DMS 273 (cell line): ENCODE data around the gene STAG1.
"Not testable (repeated sequence)": the region's sequence is repeated elsewhere in the genome, so short reads cannot be mapped to it uniquely, and the experiment has no call there.

Source experiments
- DNase-seq: peaks from one replicate; lab custom pipeline; 2025; ENCODE audit not compliant: unreplicated experiment; lab: John Stamatoyannopoulos, UW

Gene STAG1

GRCh38 chr3:136514533-136514932 is 237.6 kb downstream of the STAG1 start:
- not testable (repeated sequence) for DNase-seq

- DNase-seq, result no peak
Measured at GRCh38 chr3:136513367-136513766, 238.8 kb downstream of the STAG1 start.

DNA sequence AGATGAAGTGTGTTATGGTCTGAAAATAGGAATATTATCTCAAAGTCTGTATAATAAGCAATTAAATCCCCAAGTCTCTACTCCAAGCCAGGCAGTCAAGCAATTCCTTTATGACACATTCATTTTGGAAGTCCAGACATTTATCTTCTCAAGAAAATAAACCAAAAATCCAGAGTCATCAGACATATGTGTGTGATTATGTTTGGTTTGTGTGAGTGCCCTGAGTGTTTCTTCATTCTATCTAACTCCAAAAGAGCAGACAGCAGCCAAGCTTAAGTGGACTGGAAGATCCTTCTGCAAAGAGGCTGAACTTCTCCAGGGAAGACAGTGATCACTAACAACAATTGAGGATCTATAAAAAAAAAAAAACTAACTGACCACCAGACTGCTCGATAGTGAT is 239.8 kb downstream of the STAG1 start:
- no peak for DNase-seq

- DNase-seq, result no peak
Measured at GRCh38 chr3:136505676-136506075, 246.5 kb downstream of the STAG1 start.

GRCh38 chr3:136503056-136503455 is 249.1 kb downstream of the STAG1 start:
- DNase-seq, result no peak

- DNase-seq, result no peak
Measured at GRCh38 chr3:136498919-136499447, 253.2 kb downstream of the STAG1 start.

GRCh38 chr3:136495213-136495612 is 257.0 kb downstream of the STAG1 start:
- no peak for DNase-seq

DNA sequence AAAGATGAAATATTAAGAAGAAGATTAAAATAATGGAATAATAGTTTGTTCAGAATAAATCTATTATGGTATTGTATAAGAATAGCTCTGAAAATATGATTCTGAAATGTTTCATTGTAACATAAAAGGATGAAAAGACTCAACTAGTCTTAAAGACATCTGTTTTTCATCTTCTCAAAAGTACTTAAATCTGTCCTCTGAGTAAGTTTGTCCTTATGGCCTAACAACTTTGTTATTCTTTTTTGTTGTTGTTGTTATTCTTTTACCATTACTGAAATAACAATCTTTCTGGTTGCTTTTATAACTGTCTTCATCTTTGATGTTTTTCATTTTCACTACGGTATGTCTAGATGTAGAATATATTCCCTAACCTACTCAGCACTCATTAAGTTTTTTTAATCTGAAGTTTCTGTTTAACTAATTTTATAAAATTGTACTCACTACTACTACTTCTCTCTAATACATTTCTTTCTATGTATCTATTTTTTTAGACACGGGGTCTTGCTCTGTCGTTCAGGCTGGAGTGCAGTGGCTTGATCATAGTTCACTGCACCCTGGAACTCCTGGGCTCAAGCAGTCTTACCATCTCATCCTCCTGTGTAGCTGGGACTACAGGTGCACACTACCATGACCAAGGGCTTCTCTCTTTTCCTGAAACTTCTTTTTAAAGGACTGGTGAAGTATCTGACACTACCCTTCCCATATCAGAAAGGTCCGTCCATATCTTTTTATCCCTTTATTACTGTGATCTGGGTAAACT is 261.4 kb downstream of the STAG1 start:
- no peak for DNase-seq

DNA sequence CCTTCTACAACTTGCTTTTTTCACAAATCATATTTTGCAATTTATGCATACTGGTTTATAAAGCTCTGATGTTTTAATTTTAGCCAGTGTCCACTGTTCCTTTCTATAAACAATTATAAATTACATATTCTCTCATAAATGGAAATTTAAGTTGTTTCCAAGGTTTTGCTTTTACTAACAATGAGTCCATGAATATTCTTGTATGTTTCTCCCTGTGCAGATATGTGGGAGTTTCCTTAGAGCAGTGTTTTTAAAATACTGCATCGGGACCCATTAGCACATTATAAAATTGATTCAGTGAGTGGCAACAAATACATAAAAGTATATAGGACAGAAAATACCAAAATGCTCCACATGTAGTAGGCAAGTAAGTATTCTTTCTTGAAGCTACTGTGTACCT is 266.4 kb downstream of the STAG1 start:
- DNase-seq, result no peak

GRCh38 chr3:136476280-136476679 is 275.9 kb downstream of the STAG1 start:
- no peak for DNase-seq

GRCh38 chr3:136474876-136475275 is 277.3 kb downstream of the STAG1 start:
- DNase-seq, result not testable (repeated sequence)

DNA sequence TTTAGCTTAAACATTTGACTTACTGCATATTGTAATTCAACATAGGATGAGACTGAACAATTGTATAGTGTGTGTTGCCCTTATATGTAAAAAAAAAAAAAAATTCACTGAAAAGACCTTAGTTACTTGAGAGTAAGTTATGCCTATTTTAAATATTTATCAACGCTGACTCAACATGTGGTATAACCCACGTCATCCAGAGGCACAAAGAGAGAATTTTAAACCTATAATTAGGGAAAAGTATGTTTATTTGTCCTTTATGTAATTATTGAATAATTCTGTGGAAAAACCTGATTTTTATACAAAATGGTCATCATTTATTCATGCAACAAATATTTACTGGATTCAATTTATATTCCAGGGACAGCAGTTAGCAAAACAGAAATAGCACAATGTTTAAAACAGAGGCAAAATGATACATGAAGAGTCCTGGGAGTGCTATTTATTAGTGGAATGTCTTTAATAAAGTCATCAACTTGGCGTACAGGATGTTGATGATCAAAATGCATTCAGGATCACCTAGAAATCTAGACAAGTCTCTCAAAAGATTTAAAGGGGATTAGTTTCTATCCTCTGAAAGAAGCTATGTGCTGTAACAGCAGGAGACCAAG is 278.4 kb downstream of the STAG1 start:
- DNase-seq, result no peak

DNA sequence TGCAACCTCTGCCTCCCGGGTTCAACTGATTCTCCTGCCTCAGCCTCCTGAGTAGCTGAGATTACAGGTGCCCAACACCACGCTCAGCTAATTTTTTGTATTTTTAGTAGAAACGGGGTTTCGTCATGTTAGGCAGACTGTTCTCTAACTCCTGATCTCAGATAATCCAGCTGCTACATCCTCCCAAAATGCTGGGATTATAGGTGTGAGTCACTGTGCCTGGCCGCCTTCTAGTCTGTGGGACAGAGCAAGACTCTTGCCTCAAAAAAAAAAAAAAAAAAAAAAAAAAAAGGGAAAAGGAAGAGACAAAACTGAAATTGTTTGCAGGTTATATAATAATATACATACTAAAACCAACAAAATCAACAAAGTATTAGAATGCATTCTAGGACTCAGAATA is 286.9 kb downstream of the STAG1 start:
- DNase-seq, result no peak

GRCh38 chr3:136464502-136464901 is 287.7 kb downstream of the STAG1 start:
- no peak for DNase-seq

GRCh38 chr3:136463170-136463569 is 289.0 kb downstream of the STAG1 start:
- DNase-seq, result no peak

DNA sequence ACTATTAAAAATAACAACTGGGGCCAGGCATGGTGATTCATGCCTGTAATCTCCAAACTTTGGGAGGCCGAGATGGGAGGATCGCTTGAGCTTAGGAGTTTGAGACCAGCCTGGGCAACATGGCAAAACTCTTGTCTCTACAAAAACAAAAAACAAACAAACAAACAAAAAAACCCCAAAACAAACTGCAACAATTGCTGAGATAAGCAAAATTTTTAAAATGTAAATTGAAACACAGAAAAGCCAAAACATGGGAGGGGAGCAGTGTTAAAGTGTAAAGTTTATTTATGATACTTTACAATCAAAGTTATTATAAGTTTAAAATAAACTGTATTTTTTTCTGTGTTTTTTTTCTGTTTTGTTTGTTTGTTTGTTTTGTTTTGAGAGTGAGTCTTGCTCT is 294.4 kb downstream of the STAG1 start:
- no peak for DNase-seq

DNA sequence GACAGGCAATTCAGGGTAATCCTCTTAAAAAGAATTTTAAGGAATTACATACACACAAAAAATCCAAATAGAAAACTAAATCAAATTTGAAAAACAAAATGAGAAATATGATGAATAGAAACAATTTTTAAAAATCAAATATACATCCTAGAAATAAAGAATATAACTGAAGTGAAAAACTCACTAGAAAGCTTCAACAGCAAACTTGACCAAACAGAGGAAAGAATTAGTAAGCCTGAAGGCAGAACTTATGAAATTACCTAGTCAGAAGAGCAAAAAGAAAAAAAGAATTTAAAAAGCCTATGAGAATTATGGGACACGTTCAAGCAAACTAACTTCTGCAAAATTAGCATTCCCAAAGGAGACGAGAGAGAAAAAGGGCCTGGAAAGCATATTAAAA is 296.0 kb downstream of the STAG1 start:
- no peak for DNase-seq

- no peak for DNase-seq
Measured at GRCh38 chr3:136444581-136444980, 307.6 kb downstream of the STAG1 start.

GRCh38 chr3:136437043-136437442 is 315.1 kb downstream of the STAG1 start:
- DNase-seq, result no peak

DNA sequence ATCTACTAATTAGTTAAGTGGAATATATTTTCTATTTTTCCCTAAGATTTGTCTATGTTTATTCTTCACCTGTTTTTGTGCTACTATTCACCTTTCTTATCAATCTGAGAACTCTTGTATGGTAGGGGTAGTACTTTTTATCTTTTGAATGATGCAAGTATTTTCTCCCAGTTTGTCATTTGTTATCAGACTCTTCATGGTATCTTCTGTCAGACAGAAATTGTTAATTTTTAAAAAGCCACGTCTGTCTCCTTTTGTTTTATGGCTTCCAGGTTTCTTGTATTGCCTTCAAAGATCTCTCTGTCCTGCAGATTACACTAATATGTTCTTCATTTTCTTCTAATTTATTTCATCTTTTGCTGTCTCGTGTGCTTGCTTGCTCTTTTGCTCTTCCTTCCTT is 317.7 kb downstream of the STAG1 start:
- no peak for DNase-seq

GRCh38 chr3:136432685-136433084 is 319.5 kb downstream of the STAG1 start:
- DNase-seq, result no peak

DNA sequence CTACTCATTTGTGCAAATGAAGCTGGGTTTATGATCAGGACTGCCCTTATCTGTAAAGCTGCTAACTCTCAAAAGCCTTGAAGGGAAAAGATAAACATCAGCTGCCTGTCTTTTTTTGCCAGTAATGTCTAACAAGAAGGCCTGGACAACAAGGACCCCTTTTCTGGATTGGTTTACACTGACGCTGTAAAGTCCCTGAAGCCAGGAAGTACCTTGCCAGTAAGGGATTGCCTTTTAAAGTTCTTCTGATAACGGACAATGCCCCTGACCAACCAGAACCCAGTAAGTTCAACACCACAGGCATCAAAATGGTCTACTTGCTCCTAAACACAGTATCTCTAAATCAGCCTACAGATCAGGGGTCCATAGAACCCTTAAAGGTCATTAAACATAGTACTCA is 324.0 kb downstream of the STAG1 start:
- no peak for DNase-seq

GRCh38 chr3:136427236-136427635 is 324.9 kb downstream of the STAG1 start:
- DNase-seq, result no peak
